Neural progenitor cell (in vitro differentiated cells): ENCODE data around the gene HIVEP2.

Experiments
- CTCF ChIP-seq: fragments of 200-600 bp; sonication (generic); IDR thresholded peaks from 2 replicates; pipeline ENCODE4 v1.5.1; 2017; ENCODE audit warnings: antibody characterized with exemption, mild to moderate bottlenecking
- EZH2 ChIP-seq: fragments of 200-600 bp; sonication (generic); IDR thresholded peaks from 2 replicates; pipeline ENCODE4 v1.6.1; 2017; ENCODE audit warnings: antibody characterized with exemption, mild to moderate bottlenecking, moderate library complexity
- EZH2phosphoT487 ChIP-seq: fragments of 200-600 bp; sonication (generic); IDR thresholded peaks from 2 replicates; pipeline ENCODE4 v1.6.1; 2017; ENCODE audit warnings: antibody characterized with exemption

- no peak for TF ChIP-seq EZH2phosphoT487
- TF ChIP-seq CTCF, result no peak
- no peak for TF ChIP-seq EZH2
Observed at GRCh38 chr6:142903812-142904211, 41.2 kb downstream of the HIVEP2 start.
